HG03565 (cell line): Measurements from ENCODE around the gene C13orf46.
"Not testable (repeated sequence)": the region's sequence is repeated elsewhere in the genome, so short reads cannot be mapped to it uniquely, and the experiment has no call there.

Experiments used
- ATAC-seq: cut with Tn5 transposase; IDR thresholded peaks from one replicate; pipeline ENCODE4 v1.9.1; 2021; ENCODE audit warnings: mild to moderate bottlenecking, moderate library complexity; ENCODE audit not compliant: unreplicated experiment

C13orf46 gene

GRCh38 chr13:113995051-113995601 lies 21.2 kb upstream of the C13orf46 start:
- no peak for ATAC-seq

GRCh38 chr13:113992276-113993005 lies 18.6 kb upstream of the C13orf46 start:
- no peak for ATAC-seq

- ATAC-seq, result no peak
Observed at GRCh38 chr13:113991676-113992179, 17.9 kb upstream of the C13orf46 start.

GRCh38 chr13:113991191-113991669 lies 17.4 kb upstream of the C13orf46 start:
- no peak for ATAC-seq

- ATAC-seq, result no peak
Observed at GRCh38 chr13:113990321-113990837, 16.5 kb upstream of the C13orf46 start.

- ATAC-seq, result no peak
Observed at GRCh38 chr13:113989585-113990300, 15.9 kb upstream of the C13orf46 start.

- not testable (repeated sequence) for ATAC-seq
Observed at GRCh38 chr13:113988859-113989258, 15.0 kb upstream of the C13orf46 start.

- no peak for ATAC-seq
Observed at GRCh38 chr13:113982296-113982661, 8.4 kb upstream of the C13orf46 start.

GRCh38 chr13:113981611-113982295 lies 7.9 kb upstream of the C13orf46 start:
- ATAC-seq, result no peak

GRCh38 chr13:113981194-113981605 lies 7.3 kb upstream of the C13orf46 start:
- ATAC-seq, result no peak

- no peak for ATAC-seq
Observed at GRCh38 chr13:113980489-113981064, 6.7 kb upstream of the C13orf46 start.

GRCh38 chr13:113979791-113980471 lies 6.1 kb upstream of the C13orf46 start:
- ATAC-seq, result no peak

GRCh38 chr13:113978741-113979481 lies 5.0 kb upstream of the C13orf46 start:
- ATAC-seq, result no peak

GRCh38 chr13:113977976-113978375 lies 4.1 kb upstream of the C13orf46 start:
- no peak for ATAC-seq

- ATAC-seq, result no peak
Observed at GRCh38 chr13:113976711-113977684, 3.1 kb upstream of the C13orf46 start.

- ATAC-seq, result no peak
Observed at GRCh38 chr13:113975416-113975815, 1.5 kb upstream of the C13orf46 start.

- ATAC-seq, result no peak
Observed at GRCh38 chr13:113974304-113975281, 717 bp upstream of the C13orf46 start.
